ENCODE data around the gene HPSE2. TPM values are rescaled to one million over a fixed set of nuclear protein-coding genes. Genes with fewer than 3 reads are reported as not detected.

Gene HPSE2
- polyA plus RNA-seq, 1 experiment, result not detected

- Histone ChIP-seq H3K4me3 (ENCODE audit: low read depth, low read length) (no peak overlapping the region), H3K27me3 (ENCODE audit: control insufficient read depth, insufficient read depth, low read length) (no peaks in the 10 kb centered on the region; the same call in 1 of the 2 replicates), H3K36me3 (ENCODE audit: control insufficient read depth, insufficient read depth, low read length) (no peaks in the 10 kb centered on the region)
- CTCF ChIA-PET, result no interaction called here
- TF ChIP-seq CTCF (IDR thresholded peaks at IDR 0.05; ENCODE audit: insufficient read depth, low read depth, low read length), result no peak
- POLR2A ChIA-PET, result no interaction called here
- no peak for DNase-seq (ENCODE audit: low read depth)
These were observed 350.3 kb downstream of the HPSE2 start for GRCh38 chr10:98885378-98885777.

GRCh38 chr10:98881789-98882188 lies 353.9 kb downstream of the HPSE2 start:
- H3K36me3 ChIP-seq (ENCODE audit: control insufficient read depth, insufficient read depth, low read length), result no peaks in the 10 kb centered on the region
- no peaks in the 10 kb centered on the region; the same call in 1 of the 2 replicates for H3K27me3 ChIP-seq (ENCODE audit: control insufficient read depth, insufficient read depth, low read length)
- ChIA-PET POLR2A (no interaction called here), CTCF (interaction anchor here (0.6 kb wide), 2 partner anchors 123 to 365 kb away, joined by 3 to 5 read pairs; no protein-coding TSS in a partner anchor)
- no peak for TF ChIP-seq CTCF (IDR thresholded peaks at IDR 0.05; ENCODE audit: insufficient read depth, low read depth, low read length)
- DNase-seq (ENCODE audit: low read depth), result no peak
- no peak overlapping the region for H3K4me3 ChIP-seq (ENCODE audit: low read depth, low read length)

GRCh38 chr10:98880971-98881370 lies 354.7 kb downstream of the HPSE2 start:
- no peaks in the 10 kb centered on the region; the same call in 1 of the 2 replicates for H3K27me3 ChIP-seq (ENCODE audit: control insufficient read depth, insufficient read depth, low read length)
- H3K4me3 ChIP-seq (ENCODE audit: low read depth, low read length), result no peak overlapping the region
- DNase-seq (ENCODE audit: low read depth), result no peak
- POLR2A ChIA-PET, result no interaction called here
- CTCF ChIA-PET, result interaction anchor here (0.6 kb wide), 1 partner anchor 123 kb away, joined by 3 read pairs; no protein-coding TSS in a partner anchor
- no peak for TF ChIP-seq CTCF (IDR thresholded peaks at IDR 0.05; ENCODE audit: insufficient read depth, low read depth, low read length)
- no peaks in the 10 kb centered on the region for H3K36me3 ChIP-seq (ENCODE audit: control insufficient read depth, insufficient read depth, low read length)

- no peak for DNase-seq (ENCODE audit: low read depth)
- Histone ChIP-seq H3K27me3 (ENCODE audit: control insufficient read depth, insufficient read depth, low read length) (no peaks in the 10 kb centered on the region; the same call in 1 of the 2 replicates), H3K4me3 (ENCODE audit: low read depth, low read length) (no peak overlapping the region), H3K36me3 (ENCODE audit: control insufficient read depth, insufficient read depth, low read length) (no peaks in the 10 kb centered on the region)
- ChIA-PET CTCF (no interaction called here), POLR2A (no interaction called here)
- no peak for TF ChIP-seq CTCF (IDR thresholded peaks at IDR 0.05; ENCODE audit: insufficient read depth, low read depth, low read length)
These were observed 356.7 kb downstream of the HPSE2 start for GRCh38 chr10:98878921-98879320.

- DNase-seq (ENCODE audit: low read depth), result no peak
- TF ChIP-seq CTCF (IDR thresholded peaks at IDR 0.05; ENCODE audit: insufficient read depth, low read depth, low read length), result no peak
- no peaks in the 10 kb centered on the region; the same call in 1 of the 2 replicates for H3K27me3 ChIP-seq (ENCODE audit: control insufficient read depth, insufficient read depth, low read length)
- no peaks in the 10 kb centered on the region for H3K36me3 ChIP-seq (ENCODE audit: control insufficient read depth, insufficient read depth, low read length)
- ChIA-PET POLR2A (no interaction called here), CTCF (no interaction called here)
- H3K4me3 ChIP-seq (ENCODE audit: low read depth, low read length), result no peak overlapping the region
These were observed 357.2 kb downstream of the HPSE2 start for GRCh38 chr10:98878418-98878817.

All from BJ (cell line).